OCI-LY3 (cell line): ENCODE results near the gene MYPN.

Experiments
- EZH2phosphoT487 ChIP-seq: fragments of 200-600 bp; shearing (Covaris generic); IDR thresholded peaks from 2 replicates; pipeline ENCODE4 v1.6.1; 2018; ENCODE audit warnings: antibody characterized with exemption, mixed run types, low read depth
- TF ChIP-seq, protein P1 (sequence below): fragments of 200-600, 300-600 bp; sonication (generic); IDR thresholded peaks from 2 replicates; pipeline ENCODE4 v1.5.1; 2014; ENCODE audit warnings: antibody characterized with exemption, low read length, low read depth

DNA sequence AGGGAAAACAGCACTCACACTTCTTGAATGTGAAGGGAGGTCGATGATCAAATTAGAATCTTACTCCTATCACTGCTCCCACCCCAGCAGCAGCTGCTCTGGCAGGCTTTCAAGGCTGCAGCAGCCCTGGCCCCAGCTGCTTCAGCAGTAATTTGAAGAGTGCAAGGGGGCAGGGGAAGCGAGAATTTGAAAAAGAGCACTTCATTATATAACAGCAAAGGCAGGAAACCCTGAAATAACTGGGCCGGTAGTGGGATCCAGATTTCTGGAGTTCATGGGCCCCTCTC, 44.9 kb downstream of the MYPN start:
- TF ChIP-seq, protein P1, sequence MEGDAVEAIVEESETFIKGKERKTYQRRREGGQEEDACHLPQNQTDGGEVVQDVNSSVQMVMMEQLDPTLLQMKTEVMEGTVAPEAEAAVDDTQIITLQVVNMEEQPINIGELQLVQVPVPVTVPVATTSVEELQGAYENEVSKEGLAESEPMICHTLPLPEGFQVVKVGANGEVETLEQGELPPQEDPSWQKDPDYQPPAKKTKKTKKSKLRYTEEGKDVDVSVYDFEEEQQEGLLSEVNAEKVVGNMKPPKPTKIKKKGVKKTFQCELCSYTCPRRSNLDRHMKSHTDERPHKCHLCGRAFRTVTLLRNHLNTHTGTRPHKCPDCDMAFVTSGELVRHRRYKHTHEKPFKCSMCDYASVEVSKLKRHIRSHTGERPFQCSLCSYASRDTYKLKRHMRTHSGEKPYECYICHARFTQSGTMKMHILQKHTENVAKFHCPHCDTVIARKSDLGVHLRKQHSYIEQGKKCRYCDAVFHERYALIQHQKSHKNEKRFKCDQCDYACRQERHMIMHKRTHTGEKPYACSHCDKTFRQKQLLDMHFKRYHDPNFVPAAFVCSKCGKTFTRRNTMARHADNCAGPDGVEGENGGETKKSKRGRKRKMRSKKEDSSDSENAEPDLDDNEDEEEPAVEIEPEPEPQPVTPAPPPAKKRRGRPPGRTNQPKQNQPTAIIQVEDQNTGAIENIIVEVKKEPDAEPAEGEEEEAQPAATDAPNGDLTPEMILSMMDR, result no peak
- no peak for TF ChIP-seq EZH2phosphoT487
